GM12878 (cell line): Measurements from ENCODE around the gene MAPK1. TPM values are rescaled to one million over a fixed set of nuclear protein-coding genes. Genes with fewer than 3 reads are reported as not detected.

Experiments
- BCL3 ChIP-seq: IDR thresholded peaks from 2 replicates; pipeline ENCODE4 v1.6.1; 2011; ENCODE audit warnings: borderline replicate concordance, low read depth, mild to moderate bottlenecking, moderate library complexity, low read length; ENCODE audit not compliant: insufficient read depth, poor library complexity, severe bottlenecking
- CTCF ChIP-seq, 3 experiments: IDR thresholded peaks in 2 of 3; conservative IDR thresholded peaks in 1 of 3; 2 replicates each; pipeline ENCODE4 v1.5.1; 2011; ENCODE audit warnings: low read depth in 3 of 3, low read length in 3 of 3, mild to moderate bottlenecking in 3 of 3, control low read depth in 2 of 3, moderate library complexity in 2 of 3, inconsistent platforms in 1 of 3, mixed read lengths in 1 of 3; ENCODE audit not compliant: control insufficient read depth in 2 of 3, insufficient read depth in 1 of 3; ENCODE audit errors: extremely low read depth in 1 of 3
- DPF2 ChIP-seq: fragments of 450-650 bp; IDR thresholded peaks from 2 replicates; pipeline ENCODE4 v1.6.1; 2017; ENCODE audit warnings: mild to moderate bottlenecking
- EGR1 ChIP-seq, 2 experiments: IDR thresholded peaks; 1 replicate in 1 of 2; 2 replicates in 1 of 2; pipeline ENCODE4 v1.6.1; 2011 to 2012; ENCODE audit warnings: low read depth in 2 of 2, low read length in 2 of 2, borderline replicate concordance in 1 of 2, mild to moderate bottlenecking in 1 of 2, moderate library complexity in 1 of 2
- IKZF1 ChIP-seq: fragments of 450-650 bp; conservative IDR thresholded peaks from 2 replicates; pipeline ENCODE4 v1.6.1; 2017; ENCODE audit warnings: antibody characterized with exemption, mild to moderate bottlenecking
- KDM1A ChIP-seq: fragments of 200-600 bp; sonication (generic); IDR thresholded peaks from 2 replicates; pipeline ENCODE4 v1.6.1; 2016; ENCODE audit warnings: borderline replicate concordance
- MAX ChIP-seq: IDR thresholded peaks from 2 replicates; pipeline ENCODE4 v1.6.1; 2012; ENCODE audit warnings: low read depth, low read length, improper control_type of control experiment
- NFIC ChIP-seq: IDR thresholded peaks from 2 replicates; pipeline ENCODE4 v1.6.1; 2012; ENCODE audit warnings: low read depth, mild to moderate bottlenecking, inconsistent platforms, low read length, moderate library complexity
- NFXL1 ChIP-seq: fragments of 450-650 bp; IDR thresholded peaks from 2 replicates; pipeline ENCODE4 v1.6.1; 2017; ENCODE audit warnings: antibody characterized with exemption, mild to moderate bottlenecking, borderline replicate concordance
- SIN3A ChIP-seq: IDR thresholded peaks from 2 replicates; pipeline ENCODE4 v1.6.1; 2012; ENCODE audit warnings: low read depth, low read length, improper control_type of control experiment
- SIX5 ChIP-seq: IDR thresholded peaks from 2 replicates; pipeline ENCODE4 v1.6.1; 2011; ENCODE audit warnings: mild to moderate bottlenecking, low read depth, low read length, moderate library complexity; ENCODE audit not compliant: severe bottlenecking
- polyA plus RNA-seq, 11 experiments: library from polyadenylated mRNA; depleted of rRNA in 4 of 11; unstranded in 6 of 11; stranded (reverse) in 5 of 11; fragments of >200 nt; fragmentation: Nextera tagmentation in 4 of 11; fragmentation: Illumina TruSeq in 1 of 11; extraction: Ambion mirVana in 4 of 11; extraction: Trizol in 1 of 11; gene quantifications; 1 replicate in 1 of 11; 2 replicates in 10 of 11; pipeline versions ENCODE4 v1.2.1 to v1.2.3, GENCODE V29; 2011 to 2016; ENCODE audit warnings: inconsistent platforms in 2 of 11, missing spikeins in 2 of 11, low read depth in 1 of 11
- total RNA-seq, 4 experiments: library from RNA; depleted of rRNA in 3 of 4; stranded (reverse); fragments of >200 nt in 3 of 4; fragmentation: Illumina TruSeq in 1 of 4; extraction: Trizol in 1 of 4; gene quantifications; 2 replicates each; pipeline versions ENCODE4 v1.2.1 to v1.2.3, GENCODE V29; 2013 to 2021
- TF ChIP-seq, protein P1 (sequence below): IDR thresholded peaks from 2 replicates; pipeline ENCODE4 v1.6.1; 2012; ENCODE audit warnings: low read length, inconsistent platforms
- TF ChIP-seq, protein P2 (sequence below): fragments of 450-650 bp; IDR thresholded peaks from 2 replicates; pipeline ENCODE4 v1.6.1; 2017; ENCODE audit warnings: mild to moderate bottlenecking

MAPK1 gene
- total and polyA plus RNA-seq, 10 of the 15 experiments (the other 5 are each of a cell fraction or from before 2014, with no cell fraction given), result 7.0 to 123 (median 58.4) TPM

GRCh38 chr22:21755851-21756284 is 111.6 kb downstream of the MAPK1 start (continued):
- TF ChIP-seq SIX5 (no peak), MAX (no peak), IKZF1 (peak; percentile 73), CTCF (IDR thresholded peaks at IDR 0.05 in 2 of 3, conservative IDR thresholded peaks at IDR 0.05 in 1 of 3; ENCODE audit: control insufficient read depth in 2 of 3, extremely low read depth in 1 of 3, insufficient read depth in 1 of 3, low read depth in 3 of 3, low read length in 3 of 3) (no peak), EGR1 (IDR thresholded peaks at IDR 0.05; ENCODE audit: borderline replicate concordance in 1 of 2, low read depth in 2 of 2, low read length in 2 of 2) (no peak), NFIC (0 out of 2 replicates have a peak, but pooled peaks have one; percentile 23), NFXL1 (no peak), KDM1A (no peak), BCL3 (peak; percentile 79), SIN3A (no peak), DPF2 (no peak)
- TF ChIP-seq, protein P1, sequence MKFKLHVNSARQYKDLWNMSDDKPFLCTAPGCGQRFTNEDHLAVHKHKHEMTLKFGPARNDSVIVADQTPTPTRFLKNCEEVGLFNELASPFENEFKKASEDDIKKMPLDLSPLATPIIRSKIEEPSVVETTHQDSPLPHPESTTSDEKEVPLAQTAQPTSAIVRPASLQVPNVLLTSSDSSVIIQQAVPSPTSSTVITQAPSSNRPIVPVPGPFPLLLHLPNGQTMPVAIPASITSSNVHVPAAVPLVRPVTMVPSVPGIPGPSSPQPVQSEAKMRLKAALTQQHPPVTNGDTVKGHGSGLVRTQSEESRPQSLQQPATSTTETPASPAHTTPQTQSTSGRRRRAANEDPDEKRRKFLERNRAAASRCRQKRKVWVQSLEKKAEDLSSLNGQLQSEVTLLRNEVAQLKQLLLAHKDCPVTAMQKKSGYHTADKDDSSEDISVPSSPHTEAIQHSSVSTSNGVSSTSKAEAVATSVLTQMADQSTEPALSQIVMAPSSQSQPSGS, result 0 out of 2 replicates have a peak, but pooled peaks have one; percentile 37
- TF ChIP-seq, protein P2, sequence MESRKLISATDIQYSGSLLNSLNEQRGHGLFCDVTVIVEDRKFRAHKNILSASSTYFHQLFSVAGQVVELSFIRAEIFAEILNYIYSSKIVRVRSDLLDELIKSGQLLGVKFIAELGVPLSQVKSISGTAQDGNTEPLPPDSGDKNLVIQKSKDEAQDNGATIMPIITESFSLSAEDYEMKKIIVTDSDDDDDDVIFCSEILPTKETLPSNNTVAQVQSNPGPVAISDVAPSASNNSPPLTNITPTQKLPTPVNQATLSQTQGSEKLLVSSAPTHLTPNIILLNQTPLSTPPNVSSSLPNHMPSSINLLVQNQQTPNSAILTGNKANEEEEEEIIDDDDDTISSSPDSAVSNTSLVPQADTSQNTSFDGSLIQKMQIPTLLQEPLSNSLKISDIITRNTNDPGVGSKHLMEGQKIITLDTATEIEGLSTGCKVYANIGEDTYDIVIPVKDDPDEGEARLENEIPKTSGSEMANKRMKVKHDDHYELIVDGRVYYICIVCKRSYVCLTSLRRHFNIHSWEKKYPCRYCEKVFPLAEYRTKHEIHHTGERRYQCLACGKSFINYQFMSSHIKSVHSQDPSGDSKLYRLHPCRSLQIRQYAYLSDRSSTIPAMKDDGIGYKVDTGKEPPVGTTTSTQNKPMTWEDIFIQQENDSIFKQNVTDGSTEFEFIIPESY, result no peak
- TF ChIP-seq, all 136 proteins: peak for 26
